ENCODE data around the gene MX2. TPM values are rescaled to one million over a fixed set of nuclear protein-coding genes. Genes with fewer than 3 reads are reported as not detected.

MX2 gene
- total and polyA plus RNA-seq, 10 of the 15 experiments (the other 5 are each of a cell fraction or from before 2014, with no cell fraction given): 10.5 to 167 (median 46.1) TPM

DNA sequence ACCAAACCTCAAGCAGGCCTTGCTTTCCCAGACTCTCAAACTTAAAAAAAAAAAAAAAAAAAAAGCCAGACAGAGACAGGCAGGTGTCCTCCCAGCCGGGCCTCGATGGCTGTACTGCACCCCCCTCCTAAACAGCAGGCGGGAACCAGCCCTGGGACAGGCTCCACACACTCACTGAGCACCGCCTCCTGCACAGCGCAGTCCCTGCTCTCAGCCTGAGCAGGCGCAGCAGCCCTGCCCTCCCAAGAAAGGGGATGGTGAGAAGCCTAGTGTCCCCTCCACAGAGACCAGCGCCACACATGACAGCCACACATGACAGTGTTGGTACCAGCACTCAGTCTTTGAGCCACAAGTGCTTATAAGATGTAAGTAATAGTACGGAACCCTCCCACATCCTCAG, 11.9 kb downstream of the MX2 start (continued):
- TF ChIP-seq, protein P1, sequence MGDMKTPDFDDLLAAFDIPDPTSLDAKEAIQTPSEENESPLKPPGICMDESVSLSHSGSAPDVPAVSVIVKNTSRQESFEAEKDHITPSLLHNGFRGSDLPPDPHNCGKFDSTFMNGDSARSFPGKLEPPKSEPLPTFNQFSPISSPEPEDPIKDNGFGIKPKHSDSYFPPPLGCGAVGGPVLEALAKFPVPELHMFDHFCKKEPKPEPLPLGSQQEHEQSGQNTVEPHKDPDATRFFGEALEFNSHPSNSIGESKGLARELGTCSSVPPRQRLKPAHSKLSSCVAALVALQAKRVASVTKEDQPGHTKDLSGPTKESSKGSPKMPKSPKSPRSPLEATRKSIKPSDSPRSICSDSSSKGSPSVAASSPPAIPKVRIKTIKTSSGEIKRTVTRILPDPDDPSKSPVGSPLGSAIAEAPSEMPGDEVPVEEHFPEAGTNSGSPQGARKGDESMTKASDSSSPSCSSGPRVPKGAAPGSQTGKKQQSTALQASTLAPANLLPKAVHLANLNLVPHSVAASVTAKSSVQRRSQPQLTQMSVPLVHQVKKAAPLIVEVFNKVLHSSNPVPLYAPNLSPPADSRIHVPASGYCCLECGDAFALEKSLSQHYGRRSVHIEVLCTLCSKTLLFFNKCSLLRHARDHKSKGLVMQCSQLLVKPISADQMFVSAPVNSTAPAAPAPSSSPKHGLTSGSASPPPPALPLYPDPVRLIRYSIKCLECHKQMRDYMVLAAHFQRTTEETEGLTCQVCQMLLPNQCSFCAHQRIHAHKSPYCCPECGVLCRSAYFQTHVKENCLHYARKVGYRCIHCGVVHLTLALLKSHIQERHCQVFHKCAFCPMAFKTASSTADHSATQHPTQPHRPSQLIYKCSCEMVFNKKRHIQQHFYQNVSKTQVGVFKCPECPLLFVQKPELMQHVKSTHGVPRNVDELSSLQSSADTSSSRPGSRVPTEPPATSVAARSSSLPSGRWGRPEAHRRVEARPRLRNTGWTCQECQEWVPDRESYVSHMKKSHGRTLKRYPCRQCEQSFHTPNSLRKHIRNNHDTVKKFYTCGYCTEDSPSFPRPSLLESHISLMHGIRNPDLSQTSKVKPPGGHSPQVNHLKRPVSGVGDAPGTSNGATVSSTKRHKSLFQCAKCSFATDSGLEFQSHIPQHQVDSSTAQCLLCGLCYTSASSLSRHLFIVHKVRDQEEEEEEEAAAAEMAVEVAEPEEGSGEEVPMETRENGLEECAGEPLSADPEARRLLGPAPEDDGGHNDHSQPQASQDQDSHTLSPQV (IDR thresholded peaks at IDR 0.05): no peak
- TF ChIP-seq PAX5 (IDR thresholded peaks at IDR 0.05; ENCODE audit: borderline replicate concordance, low read depth, low read length) (no peak), ZNF24 (IDR thresholded peaks at IDR 0.05) (no peak)

DNA sequence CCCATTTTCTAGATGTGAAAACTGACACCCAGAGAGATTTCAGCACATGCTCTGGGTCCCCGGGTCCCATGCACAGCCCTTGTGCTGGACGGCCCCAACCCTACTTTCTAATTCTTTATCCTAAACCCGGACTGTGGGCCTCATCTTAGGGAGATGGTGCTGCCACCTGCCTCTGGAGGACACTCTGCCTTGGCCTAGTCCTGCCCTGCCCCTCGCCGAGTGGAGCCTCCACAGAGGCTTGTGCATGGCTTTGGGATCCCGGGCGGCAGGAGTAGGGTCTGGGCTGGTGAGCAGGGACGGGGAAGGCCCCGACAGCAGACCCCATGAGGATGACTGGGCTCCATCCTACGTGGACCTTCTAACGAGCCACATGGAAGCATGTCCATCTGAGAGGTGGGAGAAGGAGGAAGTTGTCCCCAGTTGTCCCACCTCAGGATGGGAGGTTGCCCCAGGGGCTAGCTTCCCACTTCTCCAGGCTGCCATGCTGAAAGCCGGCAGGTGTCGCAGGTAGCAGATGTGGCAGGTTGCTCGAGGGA, 12.4 kb downstream of the MX2 start:
- ChIA-PET RAD21 (ENCODE audit: unreplicated experiment) (interaction anchor here (5.5 kb wide), 1 partner anchor 13 kb away, joined by 29 read pairs; the partner anchor contains the start of gene MX2), CTCF (interaction anchor here (3.5 kb wide), 1 partner anchor 37 kb away, joined by 20 read pairs; no protein-coding TSS in a partner anchor), SMC1A (ENCODE audit: uncharacterized antibody, unreplicated experiment) (interaction anchor here (8.3 kb wide), 1 partner anchor 90 kb away, joined by 67 read pairs; no protein-coding TSS in a partner anchor), POLR2A (interaction anchor here (3.1 kb wide), 2 partner anchors 13 to 52 kb away, joined by 11 to 13 read pairs; partner anchors contain the start of genes MX1 and MX2)
- TF ChIP-seq, protein P2, sequence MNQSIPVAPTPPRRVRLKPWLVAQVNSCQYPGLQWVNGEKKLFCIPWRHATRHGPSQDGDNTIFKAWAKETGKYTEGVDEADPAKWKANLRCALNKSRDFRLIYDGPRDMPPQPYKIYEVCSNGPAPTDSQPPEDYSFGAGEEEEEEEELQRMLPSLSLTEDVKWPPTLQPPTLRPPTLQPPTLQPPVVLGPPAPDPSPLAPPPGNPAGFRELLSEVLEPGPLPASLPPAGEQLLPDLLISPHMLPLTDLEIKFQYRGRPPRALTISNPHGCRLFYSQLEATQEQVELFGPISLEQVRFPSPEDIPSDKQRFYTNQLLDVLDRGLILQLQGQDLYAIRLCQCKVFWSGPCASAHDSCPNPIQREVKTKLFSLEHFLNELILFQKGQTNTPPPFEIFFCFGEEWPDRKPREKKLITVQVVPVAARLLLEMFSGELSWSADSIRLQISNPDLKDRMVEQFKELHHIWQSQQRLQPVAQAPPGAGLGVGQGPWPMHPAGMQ (IDR thresholded peaks at IDR 0.05; ENCODE audit: borderline replicate concordance): no peak
- 0 out of 2 replicates have a peak, but pooled peaks have one; percentile 39 for TF ChIP-seq POLR2AphosphoS5 (IDR thresholded peaks at IDR 0.05; ENCODE audit: low read length)
- H3K9ac ChIP-seq (ENCODE audit: control insufficient read depth, insufficient read depth, low read length): no peak overlapping the region
- peaks cover 47% of the 10 kb centered on the region for H3K79me2 ChIP-seq (ENCODE audit: control insufficient read depth, insufficient read depth, low read length)
- no peaks in the 10 kb centered on the region for H3K9me3 ChIP-seq (replicated peaks; ENCODE audit: control insufficient read depth, insufficient read depth, low read length)
- intact Hi-C loops (cut with micrococcal nuclease; ENCODE audit: unreplicated experiment) (no loop called here), in situ Hi-C loops (cut with MboI) (no loop called here)
- peaks cover 0 to 5% of the 10 kb centered on the region in 2 experiments; a peak in 3 of 4 replicates for H3K36me3 ChIP-seq (ENCODE audit: control insufficient read depth in 2 of 2, insufficient read depth in 2 of 2, low read length in 1 of 2)
- no TSS peak for BruUV-seq (replicated peaks)
- peaks cover 10% of the 10 kb centered on the region for H3K4me1 ChIP-seq (ENCODE audit: control insufficient read depth, insufficient read depth, low read length)
- H3K27ac ChIP-seq (ENCODE audit: control insufficient read depth, insufficient read depth): no peak overlapping the region
- no peak for DNase-seq (ENCODE audit: low read depth, low spot score)
- no peak for ATAC-seq
- H3K4me3 ChIP-seq: no peak overlapping the region
- H2AFZ ChIP-seq (ENCODE audit: control insufficient read depth, low read depth, low read length): no peak overlapping the region
- H3K27me3 ChIP-seq (replicated peaks in 1 of 2; ENCODE audit: control insufficient read depth in 2 of 2, insufficient read depth in 2 of 2, low read length in 1 of 2): no peaks in the 10 kb centered on the region
- no peaks in the 10 kb centered on the region; the same call in 1 of the 2 replicates for H4K20me1 ChIP-seq (ENCODE audit: control insufficient read depth, insufficient read depth)
- 95% methylated on average over 14 of the region's 14 CpGs for WGBS (ENCODE audit: insufficient coverage, insufficient replicate concordance, low lambda C conversion rate, missing lambda C conversion rate)
- FAIRE-seq: no peak
- no peak overlapping the region for H3K4me2 ChIP-seq (ENCODE audit: control insufficient read depth, insufficient read depth)

Data from GM12878 (cell line).